Tibial nerve (tissue), 4 donors: ENCODE results near the gene TMEM170B.

Experiments
- EP300 ChIP-seq, 2 donors: sonication (generic); formaldehyde crosslinking; IDR thresholded peaks; one replicate each; pipeline ENCODE4 v1.6.1; 2017; ENCODE audit warnings: antibody characterized with exemption in 2 of 2, mild to moderate bottlenecking in 1 of 2
- POLR2A ChIP-seq, 2 donors: fragments of 450-650 bp; IDR thresholded peaks; one replicate each; pipeline ENCODE4 v1.6.1; 2017; ENCODE audit warnings: antibody characterized with exemption in 2 of 2, mild to moderate bottlenecking in 2 of 2, moderate library complexity in 2 of 2
- TF ChIP-seq, protein P1 (sequence below), 5 experiments: fragments of 200-600 bp in 3 of 5; fragments of 450-650 bp in 2 of 5; sonication (generic) in 3 of 5; IDR thresholded peaks; one replicate each; pipeline ENCODE4 v1.5.1; 2016 to 2019; ENCODE audit warnings: antibody characterized with exemption in 5 of 5, mild to moderate bottlenecking in 3 of 5, moderate library complexity in 2 of 5

DNA sequence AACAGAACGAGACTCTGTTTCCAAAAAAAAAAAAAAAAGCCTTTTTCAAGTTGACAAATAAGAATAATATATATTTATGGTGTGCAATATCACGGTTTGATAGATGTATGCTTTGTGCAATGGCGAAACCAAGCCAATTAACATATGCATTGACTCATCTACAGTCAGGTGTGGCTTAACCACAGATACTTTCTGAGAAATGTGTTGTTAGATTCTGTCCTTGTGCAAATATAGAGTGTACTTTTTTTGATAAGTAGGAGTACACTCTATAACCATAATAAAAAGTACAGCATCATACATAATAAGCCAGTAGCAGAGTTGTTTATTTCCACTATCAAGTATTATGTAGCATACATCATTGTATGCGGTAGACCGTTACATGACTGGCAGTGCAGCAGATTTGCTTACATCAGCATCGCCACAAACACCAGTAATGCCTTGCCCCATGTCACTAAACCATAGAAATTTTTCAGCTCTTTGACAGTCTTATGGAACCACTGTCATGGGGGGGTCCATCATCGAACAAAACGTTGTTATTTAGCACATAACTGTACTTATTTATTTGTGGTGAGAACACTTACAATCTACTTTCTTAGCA is 59.2 kb downstream of the TMEM170B start:
- TF ChIP-seq, protein P1, sequence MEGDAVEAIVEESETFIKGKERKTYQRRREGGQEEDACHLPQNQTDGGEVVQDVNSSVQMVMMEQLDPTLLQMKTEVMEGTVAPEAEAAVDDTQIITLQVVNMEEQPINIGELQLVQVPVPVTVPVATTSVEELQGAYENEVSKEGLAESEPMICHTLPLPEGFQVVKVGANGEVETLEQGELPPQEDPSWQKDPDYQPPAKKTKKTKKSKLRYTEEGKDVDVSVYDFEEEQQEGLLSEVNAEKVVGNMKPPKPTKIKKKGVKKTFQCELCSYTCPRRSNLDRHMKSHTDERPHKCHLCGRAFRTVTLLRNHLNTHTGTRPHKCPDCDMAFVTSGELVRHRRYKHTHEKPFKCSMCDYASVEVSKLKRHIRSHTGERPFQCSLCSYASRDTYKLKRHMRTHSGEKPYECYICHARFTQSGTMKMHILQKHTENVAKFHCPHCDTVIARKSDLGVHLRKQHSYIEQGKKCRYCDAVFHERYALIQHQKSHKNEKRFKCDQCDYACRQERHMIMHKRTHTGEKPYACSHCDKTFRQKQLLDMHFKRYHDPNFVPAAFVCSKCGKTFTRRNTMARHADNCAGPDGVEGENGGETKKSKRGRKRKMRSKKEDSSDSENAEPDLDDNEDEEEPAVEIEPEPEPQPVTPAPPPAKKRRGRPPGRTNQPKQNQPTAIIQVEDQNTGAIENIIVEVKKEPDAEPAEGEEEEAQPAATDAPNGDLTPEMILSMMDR (IDR thresholded peaks at IDR 0.05), result no peak
- TF ChIP-seq POLR2A (IDR thresholded peaks at IDR 0.05) (no peak), EP300 (IDR thresholded peaks at IDR 0.05) (no peak)
